GM18511 (cell line): ENCODE measurements around the gene CTNNA1.
A peak's percentile ranks its signal among the peaks of the same experiment; 100 is the strongest.
"Not testable (repeated sequence)": the region's sequence is repeated elsewhere in the genome, so short reads cannot be mapped to it uniquely, and the experiment has no call there.

Experiments
- ATAC-seq: cut with Tn5 transposase; IDR thresholded peaks from one replicate; pipeline ENCODE4 v1.9.1; 2021; ENCODE audit warnings: mild to moderate bottlenecking, moderate library complexity; ENCODE audit not compliant: unreplicated experiment

Gene CTNNA1

GRCh38 chr5:138725153-138725817, 27.9 kb upstream of the CTNNA1 start:
- no peak for ATAC-seq

- ATAC-seq: no peak
Observed at GRCh38 chr5:138725818-138726416, 27.3 kb upstream of the CTNNA1 start.

- ATAC-seq: no peak
Observed at GRCh38 chr5:138726848-138727247, 26.4 kb upstream of the CTNNA1 start.

- ATAC-seq: not testable (repeated sequence)
Observed at GRCh38 chr5:138730496-138730895, 22.7 kb upstream of the CTNNA1 start.

GRCh38 chr5:138732466-138732865, 20.8 kb upstream of the CTNNA1 start:
- no peak for ATAC-seq

- ATAC-seq: no peak
Observed at GRCh38 chr5:138732933-138733332, 20.3 kb upstream of the CTNNA1 start.

- ATAC-seq: no peak
Observed at GRCh38 chr5:138733509-138733908, 19.7 kb upstream of the CTNNA1 start.

- no peak for ATAC-seq
Observed at GRCh38 chr5:138736293-138736692, 16.9 kb upstream of the CTNNA1 start.

- ATAC-seq: no peak
Observed at GRCh38 chr5:138737494-138738265, 15.5 kb upstream of the CTNNA1 start.

GRCh38 chr5:138738399-138738798, 14.8 kb upstream of the CTNNA1 start:
- ATAC-seq: no peak

GRCh38 chr5:138739938-138740337, 13.3 kb upstream of the CTNNA1 start:
- no peak for ATAC-seq

- ATAC-seq: no peak
Observed at GRCh38 chr5:138743484-138743883, 9.7 kb upstream of the CTNNA1 start.

- no peak for ATAC-seq
Observed at GRCh38 chr5:138745268-138745667, 8.0 kb upstream of the CTNNA1 start.

GRCh38 chr5:138748630-138749081, 4.6 kb upstream of the CTNNA1 start:
- no peak for ATAC-seq

GRCh38 chr5:138751344-138751743, 1.9 kb upstream of the CTNNA1 start:
- ATAC-seq: not testable (repeated sequence)

- no peak for ATAC-seq
Observed at GRCh38 chr5:138752341-138752950, 779 bp upstream of the CTNNA1 start.

GRCh38 chr5:138753794-138754698, 821 bp downstream of the CTNNA1 start:
- ATAC-seq: peak; percentile 17

GRCh38 chr5:138754699-138755057, 1.5 kb downstream of the CTNNA1 start:
- ATAC-seq: no peak

GRCh38 chr5:138755084-138755748, 2.0 kb downstream of the CTNNA1 start:
- ATAC-seq: peak; percentile 54
